ENCODE data around the gene DYRK3. TPM values are rescaled to one million over a fixed set of nuclear protein-coding genes. Genes with fewer than 3 reads are reported as not detected.

Gene DYRK3
- total RNA-seq, 2 donors from 2014 or later: 16.5 to 20.6 TPM

DNA sequence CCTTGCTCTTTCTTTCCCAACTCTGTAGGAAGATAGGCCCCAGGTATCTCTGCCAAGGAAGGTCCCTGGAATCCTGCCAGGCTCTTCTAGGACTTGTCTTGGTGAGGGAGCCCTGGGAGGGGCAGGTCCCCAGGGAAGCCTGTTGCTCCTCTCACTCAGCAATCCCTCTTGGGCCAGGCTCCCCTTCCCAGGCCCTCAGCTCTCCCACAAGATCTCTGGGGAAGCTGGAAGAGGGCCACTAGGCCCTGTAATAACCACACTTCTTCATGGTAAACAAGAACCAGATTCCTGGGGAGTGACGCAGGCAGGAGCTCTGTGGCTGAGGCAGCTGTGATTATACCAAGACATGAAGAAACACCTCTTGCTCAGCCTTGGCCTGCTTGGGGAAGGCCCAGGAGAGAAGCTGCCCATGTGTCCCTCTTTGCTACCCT, 39.4 kb downstream of the DYRK3 start:
- no peak for DNase-seq (ENCODE audit: low spot score)
- peaks cover 0 to 42% of the 10 kb centered on the region in 2 donors for H3K4me1 ChIP-seq
- H3K27ac ChIP-seq: peak overlapping the region; percentile 45 to 77
- no peak overlapping the region for H3K4me3 ChIP-seq
- H3K27me3 ChIP-seq: no peaks in the 10 kb centered on the region
- no peaks in the 10 kb centered on the region for H3K36me3 ChIP-seq
- H3K9me3 ChIP-seq: no peaks in the 10 kb centered on the region
- no peak for TF ChIP-seq CTCF (IDR thresholded peaks at IDR 0.05)

DNA sequence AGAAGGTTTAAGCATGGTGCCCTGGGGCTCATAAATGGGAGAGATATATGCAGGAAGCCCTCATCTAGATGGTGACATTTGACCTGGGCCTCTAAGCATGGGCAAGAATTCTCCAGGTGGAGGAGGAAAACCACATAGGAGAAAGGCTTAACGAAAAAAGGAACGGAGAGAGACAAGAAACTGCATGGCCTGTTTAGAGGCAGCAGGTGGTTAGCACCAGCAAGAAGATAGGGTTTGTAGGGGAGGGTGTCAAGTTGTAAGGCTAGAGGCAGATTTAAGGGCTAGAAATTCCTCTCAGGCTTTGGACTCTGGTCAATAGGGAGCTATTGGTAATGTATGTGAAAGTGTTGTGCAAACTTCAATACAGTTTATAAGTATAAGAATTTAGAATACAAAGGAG, 41.2 kb downstream of the DYRK3 start:
- Histone ChIP-seq H3K4me1 (peaks cover 0 to 47% of the 10 kb centered on the region in 2 donors), H3K27ac (no peak overlapping the region), H3K9me3 (no peaks in the 10 kb centered on the region), H3K27me3 (no peaks in the 10 kb centered on the region), H3K4me3 (no peak overlapping the region), H3K36me3 (no peaks in the 10 kb centered on the region)
- no peak for TF ChIP-seq CTCF (IDR thresholded peaks at IDR 0.05)
- no peak for DNase-seq (ENCODE audit: low spot score)

DNA sequence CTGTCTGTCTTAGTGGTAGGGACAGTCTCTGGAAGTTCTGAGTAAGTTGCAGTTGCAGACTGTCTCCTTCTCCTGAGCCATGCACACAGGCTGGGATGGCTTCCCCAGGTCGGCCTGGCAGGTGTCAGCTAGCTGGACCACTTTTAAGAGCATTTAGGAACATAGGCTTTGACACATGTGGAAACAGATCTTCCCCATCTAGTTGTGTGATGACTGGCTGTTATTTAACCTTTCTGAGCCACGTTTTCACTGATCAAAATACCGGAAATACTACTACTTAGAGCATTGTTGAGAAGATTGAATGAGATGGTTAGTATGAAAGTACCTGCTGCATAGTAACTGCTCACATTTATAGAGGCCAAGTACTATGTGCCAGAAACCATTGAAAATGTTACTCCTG, 43.2 kb downstream of the DYRK3 start:
- H3K4me3 ChIP-seq: no peak overlapping the region
- H3K9me3 ChIP-seq: no peaks in the 10 kb centered on the region
- H3K27me3 ChIP-seq: no peaks in the 10 kb centered on the region
- no peak for DNase-seq (ENCODE audit: low spot score)
- H3K4me1 ChIP-seq: peaks cover 0 to 27% of the 10 kb centered on the region in 2 donors
- no peak for TF ChIP-seq CTCF (IDR thresholded peaks at IDR 0.05)
- H3K27ac ChIP-seq: no peak overlapping the region
- H3K36me3 ChIP-seq: no peaks in the 10 kb centered on the region

GRCh38 chr1:206679738-206680211, 44.4 kb downstream of the DYRK3 start:
- Histone ChIP-seq H3K4me1 (peaks cover 0 to 18% of the 10 kb centered on the region in 2 donors), H3K27me3 (no peaks in the 10 kb centered on the region), H3K36me3 (no peaks in the 10 kb centered on the region), H3K27ac (no peak overlapping the region), H3K9me3 (no peaks in the 10 kb centered on the region), H3K4me3 (no peak overlapping the region)
- no peak for TF ChIP-seq CTCF (IDR thresholded peaks at IDR 0.05)
- DNase-seq (ENCODE audit: low spot score): no peak

GRCh38 chr1:206680279-206680678, 44.9 kb downstream of the DYRK3 start:
- no peak for TF ChIP-seq CTCF (IDR thresholded peaks at IDR 0.05)
- no peak for DNase-seq (ENCODE audit: low spot score)
- no peaks in the 10 kb centered on the region for H3K36me3 ChIP-seq
- H3K4me3 ChIP-seq: no peak overlapping the region
- H3K27ac ChIP-seq: no peak overlapping the region
- peaks cover 0 to 12% of the 10 kb centered on the region in 2 donors for H3K4me1 ChIP-seq
- no peaks in the 10 kb centered on the region for H3K9me3 ChIP-seq
- H3K27me3 ChIP-seq: no peaks in the 10 kb centered on the region

- Histone ChIP-seq H3K9me3 (no peaks in the 10 kb centered on the region), H3K27me3 (no peaks in the 10 kb centered on the region), H3K4me1 (peaks cover 0 to 10% of the 10 kb centered on the region in 2 donors), H3K36me3 (no peaks in the 10 kb centered on the region), H3K27ac (no peak overlapping the region), H3K4me3 (no peak overlapping the region)
- DNase-seq (ENCODE audit: low spot score): no peak
- no peak for TF ChIP-seq CTCF (IDR thresholded peaks at IDR 0.05)
Measured at GRCh38 chr1:206681359-206681758, 46.0 kb downstream of the DYRK3 start.

Data from right atrium auricular region (tissue), 2 donors.